Rectal smooth muscle tissue (tissue), 1 donor: ENCODE measurements around the gene PLEKHA5.
"Not testable (repeated sequence)": the region's sequence is repeated elsewhere in the genome, so short reads cannot be mapped to it uniquely, and the experiment has no call there.

ENCODE experiments used
- H3K27ac ChIP-seq: one replicate; pipeline ENCODE4 v1.7.0; 2013; ENCODE audit warnings: low read depth, low read length, inconsistent platforms
- H3K27me3 ChIP-seq: one replicate; pipeline ENCODE4 v1.7.0; 2013; ENCODE audit warnings: low read length; ENCODE audit not compliant: control insufficient read depth, insufficient read depth
- H3K36me3 ChIP-seq: one replicate; pipeline ENCODE4 v1.7.0; 2013; ENCODE audit warnings: low read length; ENCODE audit not compliant: control insufficient read depth, insufficient read depth
- H3K4me1 ChIP-seq: one replicate; pipeline ENCODE4 v1.7.0; 2013; ENCODE audit warnings: low read length; ENCODE audit not compliant: control insufficient read depth, insufficient read depth
- H3K4me3 ChIP-seq: one replicate; pipeline ENCODE4 v1.7.0; 2013; ENCODE audit warnings: low read length
- H3K9ac ChIP-seq: one replicate; pipeline ENCODE4 v1.7.0; 2013; ENCODE audit warnings: low read length

Gene PLEKHA5

GRCh38 chr12:19129486-19130223 is at the start of gene PLEKHA5:
TSS of gene PLEKHA5 (plus strand) at chr12:19129733. CDS start at chr12:19129800, 67 bp downstream.
- Histone ChIP-seq H3K36me3 (no peaks in the 10 kb centered on the region), H3K27me3 (no peaks in the 10 kb centered on the region), H3K27ac (peak within 1 kb of the TSS; percentile 78), H3K9ac (peak within 1 kb of the TSS; percentile 73), H3K4me3 (peak within 1 kb of the TSS; percentile 80), H3K4me1 (no peaks in the 10 kb centered on the region)

- Histone ChIP-seq H3K36me3 (no peaks in the 10 kb centered on the region), H3K4me1 (no peaks in the 10 kb centered on the region), H3K27ac (no peak overlapping the region), H3K27me3 (no peaks in the 10 kb centered on the region), H3K9ac (no peak overlapping the region), H3K4me3 (no peak overlapping the region)
These were observed 48.6 kb upstream of the PLEKHA5 start for GRCh38 chr12:19080918-19081317.

GRCh38 chr12:19082365-19082911 is 47.1 kb upstream of the PLEKHA5 start:
- no peak overlapping the region for H3K27ac ChIP-seq
- H3K4me1 ChIP-seq, result no peaks in the 10 kb centered on the region
- H3K9ac ChIP-seq, result no peak overlapping the region
- no peaks in the 10 kb centered on the region for H3K27me3 ChIP-seq
- no peak overlapping the region for H3K4me3 ChIP-seq
- no peaks in the 10 kb centered on the region for H3K36me3 ChIP-seq

GRCh38 chr12:19084547-19084946 is 45.0 kb upstream of the PLEKHA5 start:
- Histone ChIP-seq H3K4me3 (no peak overlapping the region), H3K4me1 (no peaks in the 10 kb centered on the region), H3K27ac (no peak overlapping the region), H3K36me3 (no peaks in the 10 kb centered on the region), H3K9ac (no peak overlapping the region), H3K27me3 (no peaks in the 10 kb centered on the region)

- H3K27ac ChIP-seq, result no peak overlapping the region
- H3K36me3 ChIP-seq, result no peaks in the 10 kb centered on the region
- H3K4me1 ChIP-seq, result no peaks in the 10 kb centered on the region
- H3K9ac ChIP-seq, result no peak overlapping the region
- no peak overlapping the region for H3K4me3 ChIP-seq
- H3K27me3 ChIP-seq, result no peaks in the 10 kb centered on the region
These were observed 44.4 kb upstream of the PLEKHA5 start for GRCh38 chr12:19085090-19085489.

- Histone ChIP-seq H3K36me3 (no peaks in the 10 kb centered on the region), H3K4me3 (no peak overlapping the region), H3K27ac (no peak overlapping the region), H3K4me1 (no peaks in the 10 kb centered on the region), H3K9ac (no peak overlapping the region), H3K27me3 (no peaks in the 10 kb centered on the region)
These were observed 40.9 kb upstream of the PLEKHA5 start for GRCh38 chr12:19088606-19089005.

GRCh38 chr12:19092482-19092881 is 37.1 kb upstream of the PLEKHA5 start:
- not testable (repeated sequence) for H3K36me3 ChIP-seq, H3K4me3 ChIP-seq, H3K4me1 ChIP-seq, H3K9ac ChIP-seq, H3K27ac ChIP-seq, H3K27me3 ChIP-seq

GRCh38 chr12:19093218-19093617 is 36.3 kb upstream of the PLEKHA5 start:
- Histone ChIP-seq H3K4me3 (no peak overlapping the region), H3K36me3 (no peaks in the 10 kb centered on the region), H3K9ac (no peak overlapping the region), H3K27ac (no peak overlapping the region), H3K27me3 (no peaks in the 10 kb centered on the region), H3K4me1 (no peaks in the 10 kb centered on the region)

- Histone ChIP-seq H3K27ac (no peak overlapping the region), H3K4me3 (no peak overlapping the region), H3K4me1 (no peaks in the 10 kb centered on the region), H3K36me3 (no peaks in the 10 kb centered on the region), H3K9ac (no peak overlapping the region), H3K27me3 (no peaks in the 10 kb centered on the region)
These were observed 34.2 kb upstream of the PLEKHA5 start for GRCh38 chr12:19095331-19095730.

GRCh38 chr12:19095756-19096480 is 33.6 kb upstream of the PLEKHA5 start:
- Histone ChIP-seq H3K27me3 (no peaks in the 10 kb centered on the region), H3K4me3 (no peak overlapping the region), H3K9ac (no peak overlapping the region), H3K27ac (no peak overlapping the region), H3K36me3 (no peaks in the 10 kb centered on the region), H3K4me1 (no peaks in the 10 kb centered on the region)

GRCh38 chr12:19105463-19105862 is 24.1 kb upstream of the PLEKHA5 start:
- no peak overlapping the region for H3K4me3 ChIP-seq
- H3K27me3 ChIP-seq, result no peaks in the 10 kb centered on the region
- H3K4me1 ChIP-seq, result no peaks in the 10 kb centered on the region
- H3K27ac ChIP-seq, result no peak overlapping the region
- H3K9ac ChIP-seq, result no peak overlapping the region
- no peaks in the 10 kb centered on the region for H3K36me3 ChIP-seq

- H3K27me3 ChIP-seq, result no peaks in the 10 kb centered on the region
- no peak overlapping the region for H3K9ac ChIP-seq
- no peak overlapping the region for H3K4me3 ChIP-seq
- no peaks in the 10 kb centered on the region for H3K36me3 ChIP-seq
- no peak overlapping the region for H3K27ac ChIP-seq
- H3K4me1 ChIP-seq, result no peaks in the 10 kb centered on the region
These were observed 21.8 kb upstream of the PLEKHA5 start for GRCh38 chr12:19107750-19108149.
